Upper lobe of right lung (tissue), 1 donor: Measurements from ENCODE around the gene SPIRE1. TPM values are rescaled to one million over a fixed set of nuclear protein-coding genes. Genes with fewer than 3 reads are reported as not detected.
"Not testable (repeated sequence)": the region's sequence is repeated elsewhere in the genome, so short reads cannot be mapped to it uniquely, and the experiment has no call there.

Experiments
- ATAC-seq: fragments of 200-7000 bp; cut with Tn5 transposase; one replicate; pipeline ENCODE4 v1.9.1; 2020; ENCODE audit warnings: mild to moderate bottlenecking, moderate library complexity
- DNase-seq: peaks from one replicate; pipeline ENCODE4 v3.0.0-alpha.2; 2020
- H3K27ac ChIP-seq: fragments of 200-600 bp; one replicate; pipeline ENCODE4 v1.8.0; 2022
- H3K27me3 ChIP-seq: fragments of 200-600 bp; one replicate; pipeline ENCODE4 v1.8.0; 2022; ENCODE audit warnings: mild to moderate bottlenecking
- H3K36me3 ChIP-seq: fragments of 200-600 bp; one replicate; pipeline ENCODE4 v1.8.0; 2022
- H3K4me1 ChIP-seq: fragments of 200-600 bp; one replicate; pipeline ENCODE4 v1.8.0; 2022
- H3K4me3 ChIP-seq: fragments of 200-600 bp; one replicate; pipeline ENCODE4 v1.8.0; 2022; ENCODE audit warnings: mild to moderate bottlenecking
- H3K9me3 ChIP-seq: fragments of 200-600 bp; one replicate; pipeline ENCODE4 v1.8.0; 2022
- CTCF ChIP-seq: fragments of 200-600 bp; IDR thresholded peaks from one replicate; pipeline ENCODE4 v1.8.0; 2022; ENCODE audit warnings: antibody characterized with exemption
- intact Hi-C: fragments of 100-400 bp; cut with DNase I; formaldehyde crosslinking; loops from one replicate; pipeline ENCODE4 v1.11.0; 2022
- total RNA-seq: library from RNA; stranded (reverse); fragmentation: NEBNext Ultra II Directional; extraction: Animal tissue kit (Norgen Biotek cat#: 25700); gene quantifications from one replicate; pipeline ENCODE4 v1.2.1, GENCODE V29; 2021
- donor health status: DM: no; HTN: yes; CAD: no; lungs with severe emphysema.

The SPIRE1 gene
- total RNA-seq, 1 donor from 2014 or later: 48.2 TPM

- no peak for TF ChIP-seq CTCF
- Histone ChIP-seq H3K9me3 (no peaks in the 10 kb centered on the region), H3K36me3 (no peaks in the 10 kb centered on the region), H3K27ac (no peak overlapping the region), H3K27me3 (no peaks in the 10 kb centered on the region), H3K4me3 (no peak overlapping the region), H3K4me1 (no peaks in the 10 kb centered on the region)
- intact Hi-C loops: no loop called here
- ATAC-seq (no peak), DNase-seq (no peak)
These were observed 246.5 kb downstream of the SPIRE1 start for GRCh38 chr18:12411456-12411855.

GRCh38 chr18:12410747-12411146, 247.2 kb downstream of the SPIRE1 start:
- ATAC-seq, H3K4me1 ChIP-seq, H3K4me3 ChIP-seq, H3K9me3 ChIP-seq, H3K36me3 ChIP-seq, DNase-seq, intact Hi-C loops, H3K27me3 ChIP-seq, H3K27ac ChIP-seq: not testable (repeated sequence)

- no peak for DNase-seq
- no peak for TF ChIP-seq CTCF
- Histone ChIP-seq H3K27me3 (no peaks in the 10 kb centered on the region), H3K4me1 (no peaks in the 10 kb centered on the region), H3K4me3 (no peak overlapping the region), H3K27ac (no peak overlapping the region), H3K9me3 (no peaks in the 10 kb centered on the region), H3K36me3 (no peaks in the 10 kb centered on the region)
- intact Hi-C loops: no loop called here
- no peak for ATAC-seq
These were observed 247.8 kb downstream of the SPIRE1 start for GRCh38 chr18:12410081-12410481.

GRCh38 chr18:12409469-12409868, 248.4 kb downstream of the SPIRE1 start:
- Histone ChIP-seq H3K9me3 (no peaks in the 10 kb centered on the region), H3K36me3 (no peaks in the 10 kb centered on the region), H3K4me1 (no peaks in the 10 kb centered on the region), H3K27ac (no peak overlapping the region), H3K27me3 (no peaks in the 10 kb centered on the region), H3K4me3 (no peak overlapping the region)
- DNase-seq: no peak
- TF ChIP-seq CTCF: no peak
- no peak for ATAC-seq
- intact Hi-C loops: no loop called here

- Histone ChIP-seq H3K4me1 (no peaks in the 10 kb centered on the region), H3K9me3 (no peaks in the 10 kb centered on the region), H3K27ac (peak overlapping the region; percentile 88), H3K27me3 (no peaks in the 10 kb centered on the region), H3K36me3 (no peaks in the 10 kb centered on the region), H3K4me3 (peak overlapping the region; percentile 58)
- intact Hi-C loops: no loop called here
- TF ChIP-seq CTCF: no peak
- peak; percentile 40 for ATAC-seq
- DNase-seq: peak; percentile 75
These were observed 249.5 kb downstream of the SPIRE1 start for GRCh38 chr18:12408247-12408869.

- ATAC-seq: no peak
- H3K9me3 ChIP-seq: no peaks in the 10 kb centered on the region
- peak; percentile 57 for DNase-seq
- TF ChIP-seq CTCF: no peak
- no peak overlapping the region for H3K27ac ChIP-seq
- H3K4me3 ChIP-seq: no peak overlapping the region
- no peaks in the 10 kb centered on the region for H3K4me1 ChIP-seq
- H3K36me3 ChIP-seq: no peaks in the 10 kb centered on the region
- intact Hi-C loops: no loop called here
- no peaks in the 10 kb centered on the region for H3K27me3 ChIP-seq
These were observed 251.4 kb downstream of the SPIRE1 start for GRCh38 chr18:12406371-12407111.
